HepG2 (cell line): ENCODE data around the gene SF3A2. TPM values are rescaled to one million over a fixed set of nuclear protein-coding genes. Genes with fewer than 3 reads are reported as not detected.
A peak's percentile ranks its signal among the peaks of the same experiment; 100 is the strongest.

Experiments
- ARNT ChIP-seq: fragments of 450-650 bp; IDR thresholded peaks from 2 replicates; pipeline ENCODE4 v1.6.1; 2017
- DR1 ChIP-seq: sonication (generic); formaldehyde crosslinking; IDR thresholded peaks from 2 replicates; pipeline ENCODE4 v1.8.0; 2021; ENCODE audit warnings: mild to moderate bottlenecking, missing genetic modification reagents, inconsistent platforms
- FOXA3 ChIP-seq: IDR thresholded peaks from 2 replicates; pipeline ENCODE4 v1.6.1; 2016; ENCODE audit warnings: missing genetic modification reagents, missing compliant biosample characterization
- KLF9 ChIP-seq: IDR thresholded peaks from 2 replicates; pipeline ENCODE4 v1.6.1; 2016; ENCODE audit warnings: low read depth
- MAFK ChIP-seq, 2 experiments: IDR thresholded peaks in 1 of 2; conservative IDR thresholded peaks in 1 of 2; 2 replicates each; pipeline ENCODE4 v1.6.1; 2011; ENCODE audit warnings: improper control_type of control experiment in 2 of 2, low read length in 2 of 2
- MBNL3 ChIP-seq: fragments of 250-450 bp; sonication (Bioruptor Pico); conservative IDR thresholded peaks from 2 replicates; pipeline ENCODE4 v1.8.0; 2022; ENCODE audit warnings: mild to moderate bottlenecking, inconsistent platforms
- RFXAP ChIP-seq: sonication (generic); formaldehyde crosslinking; IDR thresholded peaks from 2 replicates; pipeline ENCODE4 v1.4.0; 2020; ENCODE audit warnings: missing genetic modification reagents, borderline replicate concordance
- SP4 ChIP-seq: sonication (generic); formaldehyde crosslinking; IDR thresholded peaks from 2 replicates; pipeline ENCODE4 v1.8.1; 2023; ENCODE audit warnings: mild to moderate bottlenecking, missing genetic modification reagents
- ZBTB3 ChIP-seq: sonication (generic); formaldehyde crosslinking; IDR thresholded peaks from 2 replicates; pipeline ENCODE4 v1.4.0; 2020; ENCODE audit warnings: low read depth, mild to moderate bottlenecking, moderate library complexity, missing genetic modification reagents, borderline replicate concordance
- ZFYVE20 ChIP-seq: sonication (generic); formaldehyde crosslinking; IDR thresholded peaks from 2 replicates; pipeline ENCODE4 v1.8.0; 2023; ENCODE audit warnings: low read depth, mild to moderate bottlenecking, moderate library complexity, missing genetic modification reagents, borderline replicate concordance
- ZNF234 ChIP-seq: sonication (generic); formaldehyde crosslinking; conservative IDR thresholded peaks from 2 replicates; pipeline ENCODE4 v1.5.1; 2020; ENCODE audit warnings: mild to moderate bottlenecking, missing genetic modification reagents
- ZNF264 ChIP-seq: sonication (generic); formaldehyde crosslinking; IDR thresholded peaks from 2 replicates; pipeline ENCODE4 v1.4.0; 2020; ENCODE audit warnings: missing genetic modification reagents
- ZNF274 ChIP-seq: sonication (generic); formaldehyde crosslinking; IDR thresholded peaks from 2 replicates; pipeline ENCODE4 v1.5.1; 2020; ENCODE audit warnings: mild to moderate bottlenecking, missing genetic modification reagents
- ZNF350 ChIP-seq: sonication (generic); formaldehyde crosslinking; IDR thresholded peaks from 2 replicates; pipeline ENCODE4 v1.4.0; 2020; ENCODE audit warnings: mild to moderate bottlenecking, low read depth, missing genetic modification reagents, borderline replicate concordance
- ZNF652 ChIP-seq: IDR thresholded peaks from 2 replicates; pipeline ENCODE4 v1.6.1; 2016; ENCODE audit warnings: low read depth, borderline replicate concordance
- polyA plus RNA-seq, 8 experiments: library from polyadenylated mRNA; depleted of rRNA in 3 of 8; stranded (reverse) in 7 of 8; unstranded in 1 of 8; fragments of >200 nt; fragmentation: Illumina TruSeq in 4 of 8; extraction: Trizol in 4 of 8; gene quantifications; 2 replicates each; pipeline versions ENCODE4 v1.2.1 to v1.2.3, GENCODE V29; 2011 to 2016; ENCODE audit warnings: low read depth in 4 of 8, missing spikeins in 1 of 8, mixed read lengths in 1 of 8; ENCODE audit not compliant: insufficient read depth in 1 of 8
- total RNA-seq, 5 experiments: library from RNA; depleted of rRNA; stranded (reverse); fragments of >200 nt; fragmentation: Illumina TruSeq; extraction: Trizol; gene quantifications; 2 replicates each; pipeline ENCODE4 v1.2.3, GENCODE V29; 2016; ENCODE audit warnings: low read depth in 1 of 5
- TF ChIP-seq, protein P1 (sequence below): sonication (generic); formaldehyde crosslinking; IDR thresholded peaks from 2 replicates; pipeline ENCODE4 v1.4.0; 2020; ENCODE audit warnings: missing genetic modification reagents
- TF ChIP-seq, protein P2 (sequence below): sonication (generic); formaldehyde crosslinking; IDR thresholded peaks from 2 replicates; pipeline ENCODE4 v1.4.0; 2020; ENCODE audit warnings: missing genetic modification reagents, low read depth, mild to moderate bottlenecking, borderline replicate concordance
- TF ChIP-seq, protein P3 (sequence below): sonication (generic); formaldehyde crosslinking; IDR thresholded peaks from 2 replicates; pipeline ENCODE4 v1.4.0; 2020; ENCODE audit warnings: mild to moderate bottlenecking, missing genetic modification reagents
- TF ChIP-seq, protein P4 (sequence below): IDR thresholded peaks from 2 replicates; pipeline ENCODE4 v1.6.1; 2016; ENCODE audit warnings: low read depth, control low read depth
- TF ChIP-seq, protein P5 (sequence below): IDR thresholded peaks from 2 replicates; pipeline ENCODE4 v1.6.1; 2016; ENCODE audit warnings: low read depth

SF3A2 gene
- total and polyA plus RNA-seq, 2 of the 13 experiments (the other 11 are each of a cell fraction or from before 2014, with no cell fraction given) = 8.6 to 8.8 TPM

DNA sequence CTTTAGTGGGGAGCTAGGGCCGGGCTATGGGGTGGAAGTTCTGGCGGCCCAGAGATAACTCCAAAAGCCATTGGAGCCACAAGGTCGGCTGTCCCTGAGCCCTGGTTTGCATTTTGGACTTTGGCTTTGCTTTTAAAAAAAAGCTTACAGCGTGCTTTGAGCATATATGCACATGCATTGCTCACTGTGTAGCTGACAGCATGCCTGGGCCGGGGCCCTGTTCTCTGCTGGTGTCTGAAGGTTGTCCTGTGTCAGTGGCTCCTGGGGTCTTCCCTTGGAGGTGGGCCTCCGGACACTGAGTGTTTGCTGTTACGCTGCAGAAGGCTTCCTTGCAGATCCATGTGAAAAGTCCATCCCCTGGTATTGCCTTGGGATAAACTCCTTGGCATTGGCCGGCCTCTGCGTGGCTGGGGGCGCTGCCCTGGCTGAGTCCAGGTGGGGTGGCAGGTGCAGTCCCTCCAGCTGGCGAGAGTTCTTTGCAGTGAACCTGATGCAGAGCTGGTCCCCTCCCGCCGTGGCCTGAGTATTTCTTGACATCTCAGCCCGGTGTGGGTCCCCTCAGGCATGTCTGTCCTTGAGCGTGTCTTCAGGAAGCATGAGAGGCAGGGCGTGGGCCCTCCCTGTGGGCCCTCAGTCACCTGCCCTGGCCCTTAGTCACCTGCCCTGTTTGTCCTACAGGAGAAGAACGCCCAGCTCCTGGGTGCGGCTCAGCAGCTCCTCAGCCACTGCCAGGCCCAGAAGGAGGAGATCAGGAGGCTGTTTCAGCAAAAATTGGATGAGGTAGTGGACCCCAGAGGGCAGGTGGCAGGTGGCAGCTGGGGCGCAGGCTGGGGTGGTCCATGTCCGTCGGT, 23.5 kb upstream of the SF3A2 start (continued):
- no peak for TF ChIP-seq ZNF234
- peak; percentile 84; the same call in 1 of the 2 replicates for TF ChIP-seq RFXAP (CRISPR knock-in tag)
- no peak; the same call in 1 of the 2 replicates for TF ChIP-seq ZNF350
- TF ChIP-seq ZFYVE20 (CRISPR knock-in tag) = no peak
- TF ChIP-seq ZNF264 (CRISPR knock-in tag) = peak; percentile 89
- TF ChIP-seq, protein P1, sequence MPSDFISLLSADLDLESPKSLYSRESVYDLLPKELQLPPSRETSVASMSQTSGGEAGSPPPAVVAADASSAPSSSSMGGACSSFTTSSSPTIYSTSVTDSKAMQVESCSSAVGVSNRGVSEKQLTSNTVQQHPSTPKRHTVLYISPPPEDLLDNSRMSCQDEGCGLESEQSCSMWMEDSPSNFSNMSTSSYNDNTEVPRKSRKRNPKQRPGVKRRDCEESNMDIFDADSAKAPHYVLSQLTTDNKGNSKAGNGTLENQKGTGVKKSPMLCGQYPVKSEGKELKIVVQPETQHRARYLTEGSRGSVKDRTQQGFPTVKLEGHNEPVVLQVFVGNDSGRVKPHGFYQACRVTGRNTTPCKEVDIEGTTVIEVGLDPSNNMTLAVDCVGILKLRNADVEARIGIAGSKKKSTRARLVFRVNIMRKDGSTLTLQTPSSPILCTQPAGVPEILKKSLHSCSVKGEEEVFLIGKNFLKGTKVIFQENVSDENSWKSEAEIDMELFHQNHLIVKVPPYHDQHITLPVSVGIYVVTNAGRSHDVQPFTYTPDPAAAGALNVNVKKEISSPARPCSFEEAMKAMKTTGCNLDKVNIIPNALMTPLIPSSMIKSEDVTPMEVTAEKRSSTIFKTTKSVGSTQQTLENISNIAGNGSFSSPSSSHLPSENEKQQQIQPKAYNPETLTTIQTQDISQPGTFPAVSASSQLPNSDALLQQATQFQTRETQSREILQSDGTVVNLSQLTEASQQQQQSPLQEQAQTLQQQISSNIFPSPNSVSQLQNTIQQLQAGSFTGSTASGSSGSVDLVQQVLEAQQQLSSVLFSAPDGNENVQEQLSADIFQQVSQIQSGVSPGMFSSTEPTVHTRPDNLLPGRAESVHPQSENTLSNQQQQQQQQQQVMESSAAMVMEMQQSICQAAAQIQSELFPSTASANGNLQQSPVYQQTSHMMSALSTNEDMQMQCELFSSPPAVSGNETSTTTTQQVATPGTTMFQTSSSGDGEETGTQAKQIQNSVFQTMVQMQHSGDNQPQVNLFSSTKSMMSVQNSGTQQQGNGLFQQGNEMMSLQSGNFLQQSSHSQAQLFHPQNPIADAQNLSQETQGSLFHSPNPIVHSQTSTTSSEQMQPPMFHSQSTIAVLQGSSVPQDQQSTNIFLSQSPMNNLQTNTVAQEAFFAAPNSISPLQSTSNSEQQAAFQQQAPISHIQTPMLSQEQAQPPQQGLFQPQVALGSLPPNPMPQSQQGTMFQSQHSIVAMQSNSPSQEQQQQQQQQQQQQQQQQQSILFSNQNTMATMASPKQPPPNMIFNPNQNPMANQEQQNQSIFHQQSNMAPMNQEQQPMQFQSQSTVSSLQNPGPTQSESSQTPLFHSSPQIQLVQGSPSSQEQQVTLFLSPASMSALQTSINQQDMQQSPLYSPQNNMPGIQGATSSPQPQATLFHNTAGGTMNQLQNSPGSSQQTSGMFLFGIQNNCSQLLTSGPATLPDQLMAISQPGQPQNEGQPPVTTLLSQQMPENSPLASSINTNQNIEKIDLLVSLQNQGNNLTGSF = peak; percentile 95
- peak; percentile 89; the same call in 1 of the 2 replicates for TF ChIP-seq KLF9 (CRISPR knock-in tag)
- TF ChIP-seq MAFK (conservative IDR thresholded peaks at IDR 0.05 in 1 of 2, IDR thresholded peaks at IDR 0.05 in 1 of 2; ENCODE audit: low read length in 2 of 2) = no peak
- no peak for TF ChIP-seq ZBTB3
- TF ChIP-seq, protein P2, sequence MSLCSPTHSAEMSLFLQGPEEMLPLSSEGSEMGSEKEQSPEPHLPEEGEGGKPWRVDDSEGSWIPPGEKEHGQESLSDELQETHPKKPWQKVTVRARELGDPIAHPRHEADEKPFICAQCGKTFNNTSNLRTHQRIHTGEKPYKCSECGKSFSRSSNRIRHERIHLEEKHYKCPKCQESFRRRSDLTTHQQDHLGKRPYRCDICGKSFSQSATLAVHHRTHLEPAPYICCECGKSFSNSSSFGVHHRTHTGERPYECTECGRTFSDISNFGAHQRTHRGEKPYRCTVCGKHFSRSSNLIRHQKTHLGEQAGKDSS = peak; percentile 48; the same call in 1 of the 2 replicates
- peak; percentile 45; the same call in 1 of the 2 replicates for TF ChIP-seq FOXA3 (CRISPR knock-in tag)
- TF ChIP-seq ZNF652 = no peak
- TF ChIP-seq, protein P3, sequence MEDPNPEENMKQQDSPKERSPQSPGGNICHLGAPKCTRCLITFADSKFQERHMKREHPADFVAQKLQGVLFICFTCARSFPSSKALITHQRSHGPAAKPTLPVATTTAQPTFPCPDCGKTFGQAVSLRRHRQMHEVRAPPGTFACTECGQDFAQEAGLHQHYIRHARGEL (CRISPR knock-in tag) = no peak
- TF ChIP-seq, protein P4, sequence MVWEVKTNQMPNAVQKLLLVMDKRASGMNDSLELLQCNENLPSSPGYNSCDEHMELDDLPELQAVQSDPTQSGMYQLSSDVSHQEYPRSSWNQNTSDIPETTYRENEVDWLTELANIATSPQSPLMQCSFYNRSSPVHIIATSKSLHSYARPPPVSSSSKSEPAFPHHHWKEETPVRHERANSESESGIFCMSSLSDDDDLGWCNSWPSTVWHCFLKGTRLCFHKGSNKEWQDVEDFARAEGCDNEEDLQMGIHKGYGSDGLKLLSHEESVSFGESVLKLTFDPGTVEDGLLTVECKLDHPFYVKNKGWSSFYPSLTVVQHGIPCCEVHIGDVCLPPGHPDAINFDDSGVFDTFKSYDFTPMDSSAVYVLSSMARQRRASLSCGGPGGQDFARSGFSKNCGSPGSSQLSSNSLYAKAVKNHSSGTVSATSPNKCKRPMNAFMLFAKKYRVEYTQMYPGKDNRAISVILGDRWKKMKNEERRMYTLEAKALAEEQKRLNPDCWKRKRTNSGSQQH (CRISPR knock-in tag) = 0 out of 2 replicates have a peak, but pooled peaks have one; percentile 33
- peak; percentile 52; the same call in 1 of the 2 replicates for TF ChIP-seq DR1 (CRISPR knock-in tag)
- TF ChIP-seq ZNF274 (CRISPR knock-in tag) = no peak
- peak; percentile 43; the same call in 1 of the 2 replicates for TF ChIP-seq SP4 (CRISPR knock-in tag)
- no peak for TF ChIP-seq ARNT
- TF ChIP-seq MBNL3 (CRISPR knock-in tag) = no peak
- TF ChIP-seq, protein P5, sequence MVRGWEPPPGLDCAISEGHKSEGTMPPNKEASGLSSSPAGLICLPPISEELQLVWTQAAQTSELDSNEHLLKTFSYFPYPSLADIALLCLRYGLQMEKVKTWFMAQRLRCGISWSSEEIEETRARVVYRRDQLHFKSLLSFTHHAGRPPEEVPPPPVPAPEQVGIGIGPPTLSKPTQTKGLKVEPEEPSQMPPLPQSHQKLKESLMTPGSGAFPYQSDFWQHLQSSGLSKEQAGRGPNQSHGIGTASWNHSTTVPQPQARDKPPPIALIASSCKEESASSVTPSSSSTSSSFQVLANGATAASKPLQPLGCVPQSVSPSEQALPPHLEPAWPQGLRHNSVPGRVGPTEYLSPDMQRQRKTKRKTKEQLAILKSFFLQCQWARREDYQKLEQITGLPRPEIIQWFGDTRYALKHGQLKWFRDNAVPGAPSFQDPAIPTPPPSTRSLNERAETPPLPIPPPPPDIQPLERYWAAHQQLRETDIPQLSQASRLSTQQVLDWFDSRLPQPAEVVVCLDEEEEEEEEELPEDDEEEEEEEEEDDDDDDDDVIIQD (CRISPR knock-in tag) = 0 out of 2 replicates have a peak, but pooled peaks have one; percentile 33
